ENCODE measurements around the gene MYO5A.
"Not testable (repeated sequence)": the region's sequence is repeated elsewhere in the genome, so short reads cannot be mapped to it uniquely, and the experiment has no call there.

The MYO5A gene

GRCh38 chr15:52556524-52557273, 28.0 kb upstream of the MYO5A start:
- no peak for TF ChIP-seq CTCF (IDR thresholded peaks at IDR 0.05)
- Histone ChIP-seq H3K27ac (no peak overlapping the region), H3K27me3 (ENCODE audit: control insufficient read depth, insufficient read depth, low read length) (no peaks in the 10 kb centered on the region), H3K79me2 (peaks cover 27% of the 10 kb centered on the region), H3K36me3 (ENCODE audit: control insufficient read depth, insufficient read depth, low read length) (no peaks in the 10 kb centered on the region), H3K4me3 (ENCODE audit: low read depth, low read length) (no peak overlapping the region), H3K9me3 (ENCODE audit: control insufficient read depth, low read length) (no peaks in the 10 kb centered on the region), H3K4me2 (ENCODE audit: low read length) (no peak overlapping the region), H3K9ac (no peak overlapping the region), H3K4me1 (peaks cover 2% of the 10 kb centered on the region), H2AFZ (no peak overlapping the region)

GRCh38 chr15:52552303-52552702, 23.6 kb upstream of the MYO5A start:
- Histone ChIP-seq H3K9me3 (ENCODE audit: control insufficient read depth, low read length) (no peaks in the 10 kb centered on the region), H3K4me3 (ENCODE audit: low read depth, low read length) (no peak overlapping the region), H3K36me3 (ENCODE audit: control insufficient read depth, insufficient read depth, low read length) (no peaks in the 10 kb centered on the region), H3K79me2 (peaks cover 5% of the 10 kb centered on the region), H3K4me2 (ENCODE audit: low read length) (no peak overlapping the region), H2AFZ (no peak overlapping the region), H3K4me1 (no peaks in the 10 kb centered on the region), H3K27ac (no peak overlapping the region), H3K27me3 (ENCODE audit: control insufficient read depth, insufficient read depth, low read length) (no peaks in the 10 kb centered on the region), H3K9ac (no peak overlapping the region)
- no peak for TF ChIP-seq CTCF (IDR thresholded peaks at IDR 0.05)

GRCh38 chr15:52551762-52552161, 23.1 kb upstream of the MYO5A start:
- Histone ChIP-seq H3K4me3 (ENCODE audit: low read depth, low read length) (no peak overlapping the region), H2AFZ (no peak overlapping the region), H3K27ac (no peak overlapping the region), H3K27me3 (ENCODE audit: control insufficient read depth, insufficient read depth, low read length) (no peaks in the 10 kb centered on the region), H3K9ac (no peak overlapping the region), H3K4me2 (ENCODE audit: low read length) (no peak overlapping the region), H3K79me2 (peaks cover 5% of the 10 kb centered on the region), H3K9me3 (ENCODE audit: control insufficient read depth, low read length) (no peaks in the 10 kb centered on the region), H3K4me1 (no peaks in the 10 kb centered on the region), H3K36me3 (ENCODE audit: control insufficient read depth, insufficient read depth, low read length) (no peaks in the 10 kb centered on the region)
- TF ChIP-seq CTCF (IDR thresholded peaks at IDR 0.05): no peak

- not testable (repeated sequence) for H3K36me3 ChIP-seq (ENCODE audit: control insufficient read depth, insufficient read depth, low read length); H3K9ac ChIP-seq; H2AFZ ChIP-seq; H3K4me3 ChIP-seq (ENCODE audit: low read depth, low read length); H3K27ac ChIP-seq; H3K4me1 ChIP-seq; H3K79me2 ChIP-seq; H3K4me2 ChIP-seq (ENCODE audit: low read length); H3K27me3 ChIP-seq (ENCODE audit: control insufficient read depth, insufficient read depth, low read length); H3K9me3 ChIP-seq (ENCODE audit: control insufficient read depth, low read length)
Observed at GRCh38 chr15:52551186-52551585, 22.5 kb upstream of the MYO5A start.

GRCh38 chr15:52546031-52546751, 17.5 kb upstream of the MYO5A start:
- Histone ChIP-seq H3K4me3 (ENCODE audit: low read depth, low read length) (no peak overlapping the region), H3K27ac (no peak overlapping the region), H2AFZ (no peak overlapping the region), H3K4me1 (no peaks in the 10 kb centered on the region), H3K79me2 (no peaks in the 10 kb centered on the region), H3K9ac (no peak overlapping the region), H3K27me3 (ENCODE audit: control insufficient read depth, insufficient read depth, low read length) (no peaks in the 10 kb centered on the region), H3K4me2 (ENCODE audit: low read length) (no peak overlapping the region), H3K9me3 (ENCODE audit: control insufficient read depth, low read length) (no peaks in the 10 kb centered on the region), H3K36me3 (ENCODE audit: control insufficient read depth, insufficient read depth, low read length) (no peaks in the 10 kb centered on the region)
- TF ChIP-seq CTCF (IDR thresholded peaks at IDR 0.05): no peak

Data from parathyroid adenoma (tissue), 2 donors.